Glomerular visceral epithelial cell (primary cell): ENCODE data around the gene JAK1.

ENCODE experiments used
- DNase-seq: peaks from one replicate; pipeline ENCODE4 v3.0.0-alpha.2; 2016; ENCODE audit errors: extremely low spot score

Gene JAK1

DNA sequence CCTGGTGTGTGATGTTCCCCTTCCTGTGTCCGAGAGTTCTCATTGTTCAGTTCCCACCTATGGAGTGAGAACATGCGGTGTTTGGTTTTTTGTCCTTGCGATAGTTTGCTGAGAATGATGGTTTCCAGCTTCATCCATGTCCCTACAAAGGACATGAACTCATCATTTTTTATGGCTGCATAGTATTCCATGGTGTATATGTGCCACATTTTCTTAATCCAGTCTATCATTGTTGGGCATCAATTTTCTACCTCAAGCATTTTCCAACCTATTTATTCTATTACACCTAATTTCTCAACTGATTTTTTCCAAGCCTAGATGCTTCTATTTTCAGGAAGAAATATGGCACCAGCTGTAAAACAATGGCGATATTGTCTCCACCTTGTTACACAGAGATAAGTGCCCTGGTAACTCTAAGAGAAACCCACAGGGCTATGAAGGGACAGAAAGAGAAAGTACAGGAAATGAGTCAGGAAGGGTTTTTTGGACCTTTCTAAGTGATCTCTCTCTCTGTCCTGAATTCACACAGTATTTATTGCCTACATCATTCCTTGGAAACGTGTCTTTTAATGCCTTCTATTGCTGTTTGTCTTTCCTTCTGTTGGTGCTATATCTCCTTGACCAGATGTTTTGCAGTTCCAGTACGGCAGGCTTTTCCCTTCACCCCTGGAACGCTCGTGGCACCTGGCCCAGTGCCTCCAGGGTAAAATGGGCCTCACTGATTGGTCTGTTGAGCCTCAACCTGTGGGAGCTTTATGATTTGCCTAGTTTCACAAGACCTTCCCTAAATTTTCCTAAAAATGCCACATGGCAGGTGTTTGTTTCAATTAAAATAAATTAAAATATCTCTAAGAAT is 14.6 kb upstream of the JAK1 start:
- DNase-seq: peak; percentile 35

DNA sequence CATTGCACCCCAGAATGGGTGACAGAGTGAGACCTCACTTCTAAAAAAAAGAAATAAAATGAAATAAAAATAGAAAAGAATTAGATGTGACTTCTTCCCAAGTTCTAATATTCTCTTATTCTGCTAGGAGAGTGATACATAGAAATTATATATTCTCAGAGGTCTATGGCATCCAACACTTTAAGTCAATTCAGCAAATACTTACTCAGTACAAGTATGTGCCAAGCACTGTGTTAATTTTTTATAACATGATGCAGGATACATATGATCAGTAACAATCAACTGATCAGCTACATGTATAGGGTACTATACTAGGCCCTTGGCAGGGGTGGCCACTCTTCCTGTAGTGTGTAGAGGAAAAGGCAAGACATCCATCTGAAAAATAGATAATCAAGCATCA is 13.0 kb upstream of the JAK1 start:
- DNase-seq: no peak

DNA sequence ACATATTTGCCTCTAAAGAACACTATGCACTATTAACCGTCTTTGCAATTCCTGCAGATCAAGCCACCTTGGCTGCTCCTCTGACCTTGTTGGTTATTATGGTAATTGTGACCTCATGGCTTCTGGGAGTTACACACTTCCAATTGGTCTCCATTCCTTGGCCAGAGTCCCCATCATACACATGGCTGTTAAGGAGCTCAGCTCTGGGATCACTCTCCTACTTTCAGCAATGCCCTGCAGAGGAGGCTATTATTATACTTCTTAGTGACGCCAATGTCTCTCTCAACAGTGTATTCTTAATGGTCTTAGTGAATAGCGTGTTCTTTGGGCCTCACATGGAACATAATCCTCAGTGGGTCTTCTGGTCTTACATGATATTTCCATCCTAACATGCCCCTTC is 10.0 kb upstream of the JAK1 start:
- no peak for DNase-seq

DNA sequence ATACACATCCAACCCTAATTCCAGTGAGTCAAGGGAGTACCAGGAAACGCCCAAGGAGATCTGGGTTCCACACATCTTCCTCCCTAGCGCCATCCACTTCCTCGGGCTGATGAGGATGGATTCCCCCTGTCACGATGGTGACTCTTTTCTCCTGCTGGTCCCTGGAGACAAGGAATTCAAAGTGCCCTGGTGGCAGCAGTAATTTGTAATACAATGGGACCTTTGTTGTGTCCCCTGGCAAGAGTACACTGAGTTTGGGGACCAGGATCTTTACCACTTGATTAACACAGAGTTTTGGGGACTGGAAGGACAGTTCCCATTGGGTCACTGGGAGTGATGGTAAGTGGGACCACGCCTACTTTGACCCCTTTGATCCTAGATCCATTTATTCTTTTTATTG is 9.4 kb upstream of the JAK1 start:
- DNase-seq: no peak

DNA sequence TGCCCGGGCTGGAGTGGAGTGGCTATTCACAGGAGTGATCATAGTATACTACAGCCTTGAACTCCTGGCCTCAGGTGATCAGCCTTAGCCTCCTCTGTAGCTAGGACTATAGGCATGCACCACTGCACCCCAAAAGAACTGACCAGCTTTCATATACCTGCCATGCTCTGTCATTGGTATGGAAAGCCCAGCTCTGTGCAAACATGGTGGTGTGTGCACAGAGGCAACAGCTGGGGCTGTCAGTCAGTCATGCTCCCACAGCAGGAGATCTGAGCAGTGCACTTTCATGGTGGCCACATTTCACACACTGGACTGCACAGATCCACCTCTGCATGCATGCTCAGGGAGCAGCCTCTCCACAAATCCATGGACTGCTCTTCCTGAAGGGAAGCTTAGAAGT is 8.8 kb upstream of the JAK1 start:
- DNase-seq: no peak

DNA sequence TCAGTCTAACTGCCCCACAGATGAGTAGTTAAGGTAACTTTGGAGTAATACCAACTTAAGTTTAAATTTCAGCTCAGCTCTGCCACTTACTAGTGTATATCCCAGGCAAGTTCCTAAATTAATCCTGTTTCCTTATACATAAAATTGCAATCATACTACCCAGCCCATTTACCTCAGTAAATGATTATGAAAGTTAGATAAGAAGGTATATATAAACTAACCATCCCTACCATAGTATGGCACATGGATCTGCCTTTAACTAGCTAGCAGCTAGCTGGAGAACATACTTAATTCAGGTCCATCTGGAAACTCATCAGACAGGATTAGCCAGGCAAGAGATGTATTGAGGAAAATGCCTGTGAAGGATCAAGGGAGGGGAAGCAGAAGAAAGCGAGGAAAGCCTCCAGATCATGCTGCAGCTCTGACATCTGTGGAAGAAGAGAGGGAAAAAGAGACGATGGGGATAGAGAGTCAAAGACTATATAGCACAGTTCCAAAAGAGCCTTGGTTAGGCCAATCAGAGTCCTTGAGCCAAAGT is 8.0 kb upstream of the JAK1 start:
- no peak for DNase-seq

DNA sequence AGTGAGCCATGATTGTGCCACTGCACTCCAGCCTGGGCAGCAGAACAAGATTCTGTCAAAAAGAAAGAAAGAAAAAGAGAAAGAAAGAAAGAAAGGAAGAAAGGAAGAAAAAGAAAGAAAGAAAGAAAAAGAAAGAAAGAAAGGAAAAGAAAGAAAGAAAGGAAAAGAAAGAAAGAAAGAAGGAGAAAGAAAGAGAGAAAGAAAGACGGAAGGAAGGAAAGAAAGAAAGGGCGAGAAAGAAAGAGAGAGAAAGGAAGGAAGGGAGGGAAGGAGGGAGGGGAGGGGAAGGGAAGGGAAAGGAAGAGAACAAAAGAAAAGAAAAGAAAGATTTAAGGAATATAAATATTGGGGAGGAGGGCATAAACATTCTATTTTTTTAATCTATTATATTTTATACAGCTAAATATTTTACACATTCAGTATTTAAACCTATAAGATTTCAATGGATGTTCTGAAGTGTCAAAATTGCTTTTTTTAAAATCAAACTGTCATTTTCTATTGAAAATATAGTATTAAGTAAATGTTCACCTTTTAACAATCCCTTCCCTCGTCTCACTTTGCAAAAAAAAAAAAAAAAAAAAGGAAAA is 6.8 kb upstream of the JAK1 start:
- DNase-seq: no peak

DNA sequence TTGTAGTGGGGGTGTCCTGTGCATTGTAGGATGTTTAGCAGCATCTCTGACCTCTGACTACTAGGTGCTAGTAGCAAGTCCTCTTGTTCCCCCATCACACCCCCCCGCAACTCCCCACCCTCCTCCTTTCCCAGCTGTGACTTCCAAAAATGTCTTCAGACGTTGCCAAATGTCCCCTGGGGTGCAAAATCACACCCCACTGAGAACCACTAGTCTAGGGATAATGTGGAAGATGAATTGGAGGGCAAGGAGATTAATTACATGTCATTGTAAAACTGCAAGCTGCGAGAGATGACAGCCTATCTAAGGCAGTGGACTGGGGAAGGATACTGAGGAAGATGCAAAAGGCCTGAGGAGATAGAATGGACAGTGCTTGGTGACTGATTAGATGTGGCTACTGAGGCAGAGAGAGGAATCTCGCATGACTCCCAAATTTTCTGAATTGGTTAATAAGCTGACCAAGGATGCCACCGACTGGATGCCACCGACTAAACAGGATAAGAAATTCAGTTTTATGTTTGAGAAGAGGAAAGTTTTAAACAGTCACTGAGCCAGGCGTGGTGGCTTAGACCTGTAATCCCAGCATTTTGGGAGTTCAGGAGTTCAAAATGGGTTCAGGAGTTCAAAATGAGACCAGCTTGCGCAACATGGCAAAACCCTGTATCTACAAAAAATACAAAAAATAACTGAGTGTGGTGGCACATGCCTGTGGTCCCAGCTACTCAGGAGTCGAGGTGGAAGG is 3.1 kb upstream of the JAK1 start:
- no peak for DNase-seq

DNA sequence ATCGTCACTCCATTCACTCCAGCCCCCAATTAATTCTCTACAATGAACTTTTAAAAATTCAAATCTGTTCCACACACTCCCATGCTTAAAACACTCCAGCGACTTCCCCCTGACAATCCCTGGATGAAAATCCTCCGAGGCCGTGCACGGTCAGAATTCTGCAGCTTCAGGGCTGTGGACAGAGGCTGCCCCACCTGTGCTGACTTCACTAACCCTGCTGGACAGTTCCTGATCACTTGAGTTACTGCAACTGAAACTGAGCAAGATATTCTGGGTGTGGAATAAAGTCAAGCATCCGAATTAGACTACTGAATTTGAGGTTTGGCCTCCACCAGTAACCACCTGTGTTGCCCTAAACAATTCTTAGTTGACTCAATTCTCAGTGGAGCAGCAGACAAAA is 1.0 kb upstream of the JAK1 start:
- no peak for DNase-seq

DNA sequence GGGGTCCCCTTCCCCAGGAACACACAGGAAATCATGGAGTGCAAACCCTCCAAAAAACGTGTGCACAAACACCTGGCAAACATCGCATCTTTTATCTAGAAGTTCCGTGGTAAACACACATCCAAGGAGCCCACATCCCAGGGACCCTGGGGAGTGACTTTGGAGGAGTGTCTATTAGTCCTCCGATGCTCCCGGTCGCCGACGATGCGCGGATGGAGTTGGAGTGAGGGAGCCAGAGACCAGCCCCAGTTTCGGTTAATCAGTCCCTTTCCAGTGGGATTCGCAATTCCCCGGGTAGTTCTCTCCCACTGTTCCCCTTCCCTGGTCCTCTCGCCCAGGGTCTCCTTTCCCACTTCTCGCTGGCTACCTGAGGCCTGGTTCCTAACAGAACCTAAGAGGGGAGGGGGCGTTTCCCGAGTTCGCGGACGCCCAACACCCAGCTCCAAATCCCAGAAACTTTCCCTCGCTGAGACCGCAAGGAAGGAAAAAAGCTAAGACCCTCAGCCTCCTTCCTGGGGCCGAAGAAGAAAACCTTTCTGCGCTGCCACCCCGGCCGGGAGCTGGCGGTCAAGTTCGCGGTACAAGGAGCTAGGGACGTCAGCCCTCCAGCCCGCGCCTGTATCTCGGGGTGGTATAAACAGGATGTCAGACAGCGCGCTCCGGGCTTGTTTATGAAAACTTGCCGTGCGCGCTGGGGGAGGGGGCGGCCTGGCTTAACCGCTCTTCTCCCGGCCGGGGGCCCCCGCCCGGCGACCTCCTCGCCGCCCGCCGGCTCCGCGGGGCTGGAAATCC is 787 bp downstream of the JAK1 start:
- peak; percentile 57 for DNase-seq

DNA sequence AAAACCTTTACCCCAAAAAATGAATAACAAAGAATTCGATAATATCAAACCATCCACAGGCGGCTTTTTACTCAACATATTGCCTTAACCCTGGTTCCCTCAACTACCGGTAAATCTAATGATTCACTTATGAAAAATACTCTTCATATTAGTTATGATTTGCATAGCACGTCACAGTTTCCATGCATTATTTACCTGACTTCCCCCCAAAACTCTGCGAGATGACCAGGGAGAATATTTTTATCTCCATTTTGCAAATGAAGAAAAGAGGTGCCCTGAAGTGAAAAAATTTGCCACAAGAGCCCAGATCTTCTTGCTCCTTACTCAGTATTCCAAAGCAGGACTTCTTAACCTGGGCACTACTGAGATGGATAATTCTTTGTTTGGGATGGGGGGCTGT is 2.9 kb downstream of the JAK1 start:
- DNase-seq: no peak

DNA sequence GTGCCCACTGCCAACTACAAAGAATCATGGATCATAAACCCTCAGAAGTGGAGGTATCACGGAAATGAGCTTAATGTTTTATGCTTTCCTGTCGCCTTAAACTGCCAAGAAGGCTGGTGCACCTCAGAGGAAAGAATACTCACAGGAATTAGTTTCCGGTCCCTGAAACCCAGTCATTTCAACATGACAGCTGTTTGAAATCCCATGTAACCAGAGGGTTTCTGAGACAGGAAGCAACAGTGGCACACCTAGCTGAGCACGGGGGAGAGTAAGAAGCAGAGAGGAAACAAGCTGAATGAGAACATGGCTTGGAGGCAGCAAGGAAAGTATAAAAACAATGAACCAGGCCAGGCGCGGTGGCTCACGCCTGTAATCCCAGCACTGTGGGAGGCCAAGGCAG is 3.9 kb downstream of the JAK1 start:
- peak; percentile 33 for DNase-seq

DNA sequence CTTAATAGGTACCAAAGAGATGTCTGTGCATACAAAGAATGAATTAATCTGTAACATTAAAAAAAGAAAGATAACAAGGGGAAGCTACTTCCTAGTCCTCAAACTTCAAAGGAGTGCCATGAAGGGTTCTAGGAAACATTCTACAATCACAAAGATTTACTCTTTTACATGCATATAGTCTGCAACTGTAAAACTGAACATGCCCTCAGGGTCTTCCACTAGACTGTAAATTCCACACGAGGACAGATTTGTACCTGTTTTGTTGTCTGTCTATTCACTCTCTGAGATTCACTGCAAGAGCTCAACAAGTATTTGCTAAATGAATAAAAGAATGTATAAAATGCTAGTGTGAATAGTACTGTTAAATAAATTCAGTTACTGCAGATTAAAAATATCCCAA is 4.4 kb downstream of the JAK1 start:
- DNase-seq: no peak

DNA sequence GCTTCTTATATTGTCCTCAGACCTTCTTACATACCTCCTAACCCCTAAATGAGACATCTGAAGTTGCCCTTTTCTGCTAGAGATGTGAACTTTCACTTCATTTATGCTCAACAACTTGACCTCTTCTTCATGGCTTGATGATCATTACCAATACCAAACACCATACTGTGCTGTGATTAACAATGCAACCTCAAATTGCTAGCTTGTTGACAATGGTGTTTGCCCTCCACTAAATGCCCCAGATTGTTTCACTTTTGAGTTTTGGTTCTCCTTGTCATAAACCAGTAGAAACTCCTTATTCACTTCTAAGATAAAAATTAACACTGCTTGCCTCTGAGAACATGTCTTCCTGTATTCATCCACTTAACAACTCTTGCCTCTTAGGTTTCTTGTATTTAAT is 5.6 kb downstream of the JAK1 start:
- DNase-seq: no peak

DNA sequence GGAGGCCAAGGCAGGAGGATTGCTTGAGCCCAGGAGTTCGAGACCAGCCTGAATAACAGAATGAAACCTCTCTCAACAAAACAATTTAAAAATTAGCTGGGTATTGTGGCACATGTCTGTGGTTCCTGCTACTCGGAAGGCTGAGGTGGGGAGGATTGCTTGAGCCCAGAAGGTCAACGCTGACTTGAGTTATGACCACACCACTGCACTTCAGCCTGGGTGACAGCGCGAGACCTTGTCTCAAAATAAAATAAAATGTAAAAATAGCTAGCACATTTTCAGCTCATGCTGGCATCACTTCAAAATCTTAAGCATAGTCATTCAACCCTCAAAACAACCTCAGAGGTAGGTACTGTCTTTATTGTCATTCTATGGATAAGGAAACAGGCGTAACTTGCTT is 6.4 kb downstream of the JAK1 start:
- DNase-seq: no peak

DNA sequence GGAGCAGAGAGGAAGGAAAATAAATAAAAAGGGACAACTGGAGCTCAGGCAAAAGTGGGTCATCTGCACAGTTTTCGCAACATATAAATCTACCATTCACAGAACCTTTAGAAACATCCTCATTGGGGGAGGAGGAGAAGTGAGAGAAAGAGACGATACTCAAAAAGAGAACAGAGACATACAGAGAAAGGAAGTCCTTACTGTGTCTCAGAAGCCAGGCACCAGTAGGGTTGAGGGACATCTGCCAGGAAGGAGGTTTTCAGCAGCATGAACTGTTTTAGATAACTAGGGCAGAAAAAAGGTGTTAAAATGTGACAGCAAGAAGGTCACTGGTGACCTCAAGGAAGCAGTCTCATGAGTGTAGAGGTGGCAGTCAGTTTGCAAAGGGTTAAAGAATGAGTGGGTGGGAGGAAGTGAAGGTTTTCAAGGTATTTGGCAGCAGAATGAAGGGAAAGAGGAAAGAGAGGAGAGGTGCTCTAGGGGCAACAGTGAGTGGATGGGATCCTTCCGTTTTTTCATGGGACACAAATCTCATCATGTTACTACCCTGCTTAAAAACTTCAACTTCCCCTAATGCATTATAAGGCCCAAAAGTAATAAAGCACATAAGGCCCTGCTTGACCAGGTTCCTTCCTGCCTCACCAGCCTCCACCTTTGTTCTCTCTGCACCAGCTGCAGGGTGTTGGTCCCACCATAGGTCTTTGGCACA is 9.5 kb downstream of the JAK1 start:
- no peak for DNase-seq

DNA sequence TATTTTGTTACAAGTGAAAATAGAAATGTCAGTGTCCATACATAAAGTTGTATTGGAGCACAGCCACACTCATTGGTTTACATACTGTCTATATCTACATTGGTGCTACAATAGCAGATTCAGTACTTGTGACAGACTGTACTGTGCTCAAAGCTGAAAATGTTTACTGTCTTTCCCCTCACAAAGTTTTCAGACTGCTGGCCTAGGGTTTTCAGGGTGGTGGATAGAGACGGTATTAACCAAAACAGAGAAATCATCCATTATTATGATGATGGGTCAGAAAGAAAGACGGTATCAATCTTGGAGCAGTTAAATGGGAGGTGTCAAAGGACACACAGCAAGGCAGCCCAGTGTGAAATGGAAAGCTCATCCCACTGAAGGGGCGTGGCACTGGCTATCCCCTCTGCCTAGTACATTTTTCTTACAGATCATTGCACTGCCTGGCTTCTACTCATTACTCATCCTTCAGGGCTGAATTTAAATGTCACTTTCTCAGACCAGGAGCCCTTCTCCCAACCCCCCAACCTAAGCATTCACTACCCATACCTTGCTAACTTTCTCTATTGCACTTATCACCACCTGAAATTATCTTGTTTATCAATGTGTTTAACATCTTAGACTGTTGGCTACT is 10.2 kb downstream of the JAK1 start:
- peak; percentile 61 for DNase-seq

DNA sequence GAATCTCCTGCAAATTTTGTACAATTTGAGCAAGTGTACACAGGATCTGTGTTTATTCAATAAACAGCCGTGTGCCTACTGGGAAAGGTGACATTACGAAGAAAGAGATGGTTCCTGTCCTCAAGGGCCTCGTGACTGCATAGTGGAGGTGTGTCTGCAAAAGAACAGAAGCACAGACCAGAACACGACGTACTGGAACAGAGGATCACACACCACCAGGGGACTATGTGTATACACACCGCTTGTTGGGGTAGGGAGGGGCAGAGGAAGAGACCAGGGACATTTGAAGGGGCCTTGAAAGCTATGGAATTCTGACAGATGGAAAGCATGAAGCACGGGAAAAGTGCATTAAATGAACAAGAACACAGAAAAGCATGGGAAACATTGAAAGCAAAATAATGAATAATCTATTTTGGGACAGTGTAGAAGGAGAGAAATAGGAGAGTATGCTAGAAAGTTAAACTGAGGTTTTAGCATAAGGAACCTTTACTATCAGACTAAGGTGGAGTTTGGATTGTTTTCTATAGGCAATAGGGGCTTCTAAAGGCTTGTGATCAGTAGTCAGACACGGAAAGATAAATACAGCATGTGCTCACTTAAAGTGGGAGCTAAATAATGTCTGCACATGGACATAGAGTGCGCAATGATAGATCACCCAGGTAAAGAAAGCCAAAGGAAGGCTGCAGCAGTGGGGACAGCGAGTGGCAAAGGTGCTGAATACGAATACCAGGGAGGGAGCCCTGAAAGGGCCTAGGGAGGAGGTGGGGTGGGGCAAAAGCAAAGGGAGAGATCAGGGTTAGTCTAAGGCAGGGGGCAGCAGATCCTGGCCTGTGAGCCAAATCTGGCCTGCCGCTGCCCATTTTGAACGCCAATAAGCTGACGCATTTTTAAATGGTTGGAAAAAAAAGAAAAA is 11.0 kb downstream of the JAK1 start:
- DNase-seq: no peak

DNA sequence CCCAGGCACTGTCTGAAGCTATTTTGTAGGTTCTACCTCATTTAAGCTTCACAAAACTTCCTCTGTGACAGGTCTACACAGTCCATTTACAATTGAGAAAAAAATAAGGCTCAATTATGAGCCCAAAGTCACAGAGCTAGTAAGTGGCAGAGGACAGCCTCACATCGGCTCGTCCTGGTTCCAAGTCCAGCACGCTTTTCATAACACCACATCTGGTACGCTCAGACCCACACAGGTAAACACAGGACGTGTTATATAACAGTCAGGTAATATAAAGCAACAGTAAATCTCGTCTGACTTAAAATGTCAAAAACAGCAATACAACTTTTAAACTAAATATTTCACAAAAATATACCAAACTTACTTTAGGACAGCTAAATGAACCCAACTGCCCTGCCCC is 13.1 kb downstream of the JAK1 start:
- DNase-seq: no peak
